Smooth muscle cell (in vitro differentiated cells): ENCODE data around the gene CCDC192. TPM values are rescaled to one million over a fixed set of nuclear protein-coding genes. Genes with fewer than 3 reads are reported as not detected.

Experiments
- DNase-seq: peaks from one replicate; lab custom pipeline; 2025; ENCODE audit not compliant: unreplicated experiment; lab: John Stamatoyannopoulos, UW
- H2AFZ ChIP-seq: fragments of 200-600 bp; sonication (generic); 2 replicates; pipeline ENCODE4 v1.6.0; 2016; ENCODE audit warnings: antibody characterized with exemption, low read depth, mild to moderate bottlenecking
- H3F3A ChIP-seq: fragments of 200-600 bp; sonication (generic); 2 replicates; pipeline ENCODE4 v1.6.0; 2017; ENCODE audit warnings: antibody characterized with exemption, low read depth
- H3K27ac ChIP-seq: fragments of 200-600 bp; sonication (generic); 2 replicates; pipeline ENCODE4 v1.5.1; 2016; ENCODE audit warnings: low read depth, mild to moderate bottlenecking
- H3K27me3 ChIP-seq: fragments of 200-600 bp; sonication (generic); 2 replicates; pipeline ENCODE4 v1.6.1; 2016; ENCODE audit warnings: low read depth, mild to moderate bottlenecking
- H3K36me3 ChIP-seq: fragments of 200-600 bp; sonication (generic); 2 replicates; pipeline ENCODE4 v1.5.1; 2016; ENCODE audit warnings: low read depth
- H3K4me1 ChIP-seq: fragments of 200-600 bp; sonication (generic); 2 replicates; pipeline ENCODE4 v1.5.1; 2016; ENCODE audit warnings: low read depth
- H3K4me2 ChIP-seq: fragments of 200-600 bp; sonication (generic); 2 replicates; pipeline ENCODE4 v1.6.0; 2016; ENCODE audit warnings: mild to moderate bottlenecking
- H3K4me3 ChIP-seq: fragments of 200-600 bp; sonication (generic); 2 replicates; pipeline ENCODE4 v1.5.1; 2016; ENCODE audit warnings: mild to moderate bottlenecking
- H3K79me2 ChIP-seq: fragments of 200-600 bp; sonication (generic); 2 replicates; pipeline ENCODE4 v1.6.0; 2016; ENCODE audit warnings: low read depth, mild to moderate bottlenecking
- H3K9ac ChIP-seq: fragments of 200-600 bp; sonication (generic); 2 replicates; pipeline ENCODE4 v1.6.0; 2016; ENCODE audit warnings: low read depth
- H3K9me3 ChIP-seq: fragments of 200-600 bp; sonication (generic); replicated peaks from 2 replicates; pipeline ENCODE4 v1.5.1; 2016; ENCODE audit warnings: low read depth
- H4K20me1 ChIP-seq: fragments of 200-600 bp; sonication (generic); 2 replicates; pipeline ENCODE4 v1.6.0; 2016; ENCODE audit warnings: low read depth
- WGBS: methylation state at CpG from one replicate; pipeline ENCODE4 v1.1.7; 2016; ENCODE audit warnings: low lambda C conversion rate; 5-methylcytosine and 5-hydroxymethylcytosine counted together
- polyA plus RNA-seq: library from polyadenylated mRNA; unstranded; fragments of >200 nt; fragmentation: Nextera tagmentation; extraction: Ambion mirVana; gene quantifications from 2 replicates; pipeline ENCODE4 v1.2.1, GENCODE V29; 2016
- total RNA-seq: library from RNA; depleted of rRNA; stranded (reverse); fragments of >200 nt; gene quantifications from 2 replicates; pipeline ENCODE4 v1.2.3, GENCODE V29; 2014
- TF ChIP-seq, protein P1 (sequence below): fragments of 200-600 bp; sonication (generic); IDR thresholded peaks from 2 replicates; pipeline ENCODE4 v1.5.1; 2017; ENCODE audit warnings: borderline replicate concordance, mild to moderate bottlenecking, antibody characterized with exemption; ENCODE audit not compliant: insufficient read depth, poor library complexity, severe bottlenecking

The CCDC192 gene
- total and polyA plus RNA-seq, 2 experiments from 2014 or later: not detected

DNA sequence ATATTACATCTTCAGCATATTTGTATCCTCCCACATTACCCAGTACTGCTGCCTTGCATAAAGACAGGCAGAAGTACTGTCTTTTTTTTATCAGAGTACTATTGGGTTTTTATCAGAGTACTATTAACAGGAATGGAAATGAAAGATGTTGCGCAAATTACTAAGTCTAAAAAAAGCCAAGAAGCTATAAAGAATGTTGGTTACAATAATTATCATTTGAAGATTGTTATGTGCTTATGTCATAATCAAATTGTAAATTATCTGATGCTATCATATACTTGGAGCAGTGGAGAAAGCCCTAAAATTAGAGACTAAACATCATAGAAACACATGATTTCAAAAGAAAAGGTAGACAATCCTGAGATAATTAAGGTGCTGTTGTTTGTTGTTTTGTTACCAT is 188.8 kb downstream of the CCDC192 start:
- no peaks in the 10 kb centered on the region for H3K9me3 ChIP-seq
- no peak overlapping the region for H3K4me3 ChIP-seq
- H3K9ac ChIP-seq: no peak overlapping the region
- no peaks in the 10 kb centered on the region for H3K27me3 ChIP-seq
- 100% methylated on average over 1 of the region's 1 CpG for WGBS
- DNase-seq: no peak
- no peak overlapping the region for H2AFZ ChIP-seq
- no peaks in the 10 kb centered on the region for H3K36me3 ChIP-seq
- H3K79me2 ChIP-seq: no peaks in the 10 kb centered on the region
- no peaks in the 10 kb centered on the region for H3F3A ChIP-seq
- H3K27ac ChIP-seq: no peak overlapping the region
- H3K4me1 ChIP-seq: no peaks in the 10 kb centered on the region
- TF ChIP-seq, protein P1, sequence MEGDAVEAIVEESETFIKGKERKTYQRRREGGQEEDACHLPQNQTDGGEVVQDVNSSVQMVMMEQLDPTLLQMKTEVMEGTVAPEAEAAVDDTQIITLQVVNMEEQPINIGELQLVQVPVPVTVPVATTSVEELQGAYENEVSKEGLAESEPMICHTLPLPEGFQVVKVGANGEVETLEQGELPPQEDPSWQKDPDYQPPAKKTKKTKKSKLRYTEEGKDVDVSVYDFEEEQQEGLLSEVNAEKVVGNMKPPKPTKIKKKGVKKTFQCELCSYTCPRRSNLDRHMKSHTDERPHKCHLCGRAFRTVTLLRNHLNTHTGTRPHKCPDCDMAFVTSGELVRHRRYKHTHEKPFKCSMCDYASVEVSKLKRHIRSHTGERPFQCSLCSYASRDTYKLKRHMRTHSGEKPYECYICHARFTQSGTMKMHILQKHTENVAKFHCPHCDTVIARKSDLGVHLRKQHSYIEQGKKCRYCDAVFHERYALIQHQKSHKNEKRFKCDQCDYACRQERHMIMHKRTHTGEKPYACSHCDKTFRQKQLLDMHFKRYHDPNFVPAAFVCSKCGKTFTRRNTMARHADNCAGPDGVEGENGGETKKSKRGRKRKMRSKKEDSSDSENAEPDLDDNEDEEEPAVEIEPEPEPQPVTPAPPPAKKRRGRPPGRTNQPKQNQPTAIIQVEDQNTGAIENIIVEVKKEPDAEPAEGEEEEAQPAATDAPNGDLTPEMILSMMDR: no peak
- no peaks in the 10 kb centered on the region for H4K20me1 ChIP-seq
- peak overlapping the region; percentile 66 for H3K4me2 ChIP-seq

DNA sequence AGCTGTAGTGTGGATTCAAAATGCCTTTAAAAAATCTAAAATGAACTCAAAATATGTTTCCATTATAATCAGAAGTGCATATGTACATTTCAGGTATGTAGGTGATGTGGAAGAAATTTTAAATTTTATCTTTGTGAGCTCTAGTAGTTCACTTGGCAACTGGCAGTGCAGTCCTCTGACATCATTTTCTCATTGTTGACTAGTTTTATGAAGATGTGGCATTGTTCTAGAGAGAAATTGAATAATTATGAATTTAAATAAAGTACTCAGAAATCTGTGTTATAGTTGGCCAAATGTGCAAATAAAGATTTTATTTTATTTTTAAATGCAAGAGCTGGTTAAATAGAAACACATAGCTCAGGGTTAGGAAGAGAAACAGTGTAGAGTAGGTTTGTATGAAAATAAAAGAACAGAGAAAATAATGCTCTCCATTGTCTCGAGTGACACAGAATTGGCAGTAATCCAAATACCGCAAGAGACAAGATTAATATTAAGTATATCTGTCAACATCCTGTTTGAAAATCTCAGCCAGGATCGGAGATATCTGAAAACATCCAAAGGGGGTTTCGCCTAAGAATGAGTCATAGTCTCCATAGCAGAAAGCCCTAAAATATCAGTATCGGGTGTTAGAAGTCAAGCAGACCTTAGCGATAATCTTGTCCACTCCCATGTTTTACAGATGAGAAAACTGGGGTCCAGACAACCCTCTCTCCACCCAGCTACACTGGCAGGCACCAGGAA is 189.4 kb downstream of the CCDC192 start:
- no peaks in the 10 kb centered on the region for H3K4me1 ChIP-seq
- H3K27me3 ChIP-seq: no peaks in the 10 kb centered on the region
- H3K4me2 ChIP-seq: peak overlapping the region; percentile 66
- H3K9me3 ChIP-seq: no peaks in the 10 kb centered on the region
- H3K4me3 ChIP-seq: no peak overlapping the region
- no peak overlapping the region for H3K9ac ChIP-seq
- no peak for DNase-seq
- H3F3A ChIP-seq: no peaks in the 10 kb centered on the region
- no peak overlapping the region for H3K27ac ChIP-seq
- WGBS: 17% methylated on average over 6 of the region's 6 CpGs
- H2AFZ ChIP-seq: no peak overlapping the region
- H3K36me3 ChIP-seq: no peaks in the 10 kb centered on the region
- TF ChIP-seq, protein P1: no peak
- no peaks in the 10 kb centered on the region for H3K79me2 ChIP-seq
- no peaks in the 10 kb centered on the region for H4K20me1 ChIP-seq

DNA sequence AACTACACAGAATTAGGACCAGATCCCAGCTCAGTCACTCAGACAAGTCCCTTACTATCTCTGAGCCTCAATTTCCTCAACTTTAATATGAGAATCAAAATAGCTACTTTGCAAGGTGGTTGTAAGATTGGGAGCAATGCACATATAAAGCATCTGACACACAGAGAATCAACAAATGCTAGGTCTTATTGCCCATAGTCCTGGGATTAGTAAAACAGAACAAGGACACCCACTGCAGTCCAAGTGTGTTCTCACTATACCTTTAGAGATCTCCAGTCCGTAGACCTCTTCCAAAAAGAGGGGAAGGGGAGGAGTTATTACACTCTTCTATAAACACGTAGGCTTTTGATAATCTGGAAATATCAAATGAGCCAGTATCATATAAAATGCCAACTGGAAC is 190.0 kb downstream of the CCDC192 start:
- Histone ChIP-seq H3K27ac (no peak overlapping the region), H3F3A (no peaks in the 10 kb centered on the region), H3K27me3 (no peaks in the 10 kb centered on the region), H2AFZ (no peak overlapping the region), H3K36me3 (no peaks in the 10 kb centered on the region), H3K79me2 (no peaks in the 10 kb centered on the region), H3K4me3 (no peak overlapping the region), H3K4me1 (no peaks in the 10 kb centered on the region), H3K9ac (no peak overlapping the region), H3K4me2 (peak overlapping the region; percentile 66), H3K9me3 (no peaks in the 10 kb centered on the region), H4K20me1 (no peaks in the 10 kb centered on the region)
- TF ChIP-seq, protein P1: no peak
- WGBS: 88% methylated on average over 2 of the region's 2 CpGs
- no peak for DNase-seq

DNA sequence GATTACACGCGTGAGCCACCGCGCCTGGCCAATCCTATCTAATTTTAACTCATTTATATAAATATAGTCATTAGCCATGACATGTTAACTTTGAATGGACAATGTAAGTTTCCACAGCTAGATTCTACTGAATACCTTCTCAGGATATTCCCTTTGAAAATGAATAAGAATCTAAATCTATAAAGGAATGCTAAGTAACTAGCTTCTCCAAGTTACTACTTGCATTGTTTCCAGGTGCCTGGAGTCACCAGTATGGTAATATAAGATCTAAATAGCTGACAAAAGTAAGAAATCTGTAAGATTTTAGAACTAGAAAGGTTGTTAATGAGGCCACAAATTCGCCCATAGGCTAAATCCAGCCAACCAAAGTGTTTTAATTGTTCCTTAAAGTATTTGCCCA is 191.3 kb downstream of the CCDC192 start:
- Histone ChIP-seq H3K79me2 (no peaks in the 10 kb centered on the region), H3K27me3 (no peaks in the 10 kb centered on the region), H3K36me3 (no peaks in the 10 kb centered on the region), H3K4me2 (no peak overlapping the region), H3K27ac (no peak overlapping the region), H3F3A (no peaks in the 10 kb centered on the region), H3K9ac (no peak overlapping the region), H4K20me1 (no peaks in the 10 kb centered on the region), H2AFZ (no peak overlapping the region), H3K4me1 (no peaks in the 10 kb centered on the region), H3K4me3 (no peak overlapping the region), H3K9me3 (no peaks in the 10 kb centered on the region)
- TF ChIP-seq, protein P1: no peak
- 88% methylated on average over 5 of the region's 5 CpGs for WGBS
- DNase-seq: no peak
